KMS-11 (cell line): ENCODE results near the gene MAN2A1.

Experiments used
- H2AFZ ChIP-seq: fragments of 200-600 bp; sonication (generic); 2 replicates; pipeline ENCODE4 v1.6.1; 2016; ENCODE audit warnings: antibody characterized with exemption, mixed run types, low read depth
- H3K27ac ChIP-seq: fragments of 200-600 bp; sonication (generic); 2 replicates; pipeline ENCODE4 v1.6.1; 2016; ENCODE audit warnings: mild to moderate bottlenecking, mixed run types
- H3K27me3 ChIP-seq: fragments of 200-600 bp; sonication (generic); 2 replicates; pipeline ENCODE4 v1.6.1; 2017; ENCODE audit warnings: mild to moderate bottlenecking, low read depth, mixed run types, moderate library complexity; ENCODE audit not compliant: insufficient read depth
- H3K36me3 ChIP-seq: fragments of 200-600 bp; sonication (generic); 2 replicates; pipeline ENCODE4 v1.6.1; 2017; ENCODE audit warnings: mild to moderate bottlenecking, mixed run types; ENCODE audit not compliant: insufficient read depth
- H3K4me1 ChIP-seq: fragments of 200-600 bp; sonication (generic); 2 replicates; pipeline ENCODE4 v1.6.1; 2016; ENCODE audit warnings: mild to moderate bottlenecking, low read depth, mixed run types; ENCODE audit not compliant: poor library complexity, severe bottlenecking
- H3K4me2 ChIP-seq: fragments of 200-600 bp; sonication (generic); 2 replicates; pipeline ENCODE4 v1.7.0; 2016; ENCODE audit warnings: mild to moderate bottlenecking, mixed run types
- H3K4me3 ChIP-seq: fragments of 200-600 bp; sonication (generic); IDR thresholded peaks from 2 replicates; pipeline ENCODE4 v1.6.1; 2017; ENCODE audit warnings: low read depth, low read length, mixed read lengths; ENCODE audit not compliant: insufficient read depth
- H3K79me2 ChIP-seq: fragments of 200-600 bp; sonication (generic); 2 replicates; pipeline ENCODE4 v1.6.1; 2016; ENCODE audit warnings: low read depth, mixed run types; ENCODE audit not compliant: insufficient read depth
- H3K9ac ChIP-seq: fragments of 200-600 bp; sonication (generic); 2 replicates; pipeline ENCODE4 v1.6.1; 2016; ENCODE audit warnings: mild to moderate bottlenecking, mixed run types
- H4K20me1 ChIP-seq: fragments of 200-600 bp; sonication (generic); 2 replicates; pipeline ENCODE4 v1.6.1; 2016; ENCODE audit warnings: mild to moderate bottlenecking, mixed run types; ENCODE audit not compliant: insufficient read depth
- TF ChIP-seq, protein P1 (sequence below): fragments of 200-600 bp; sonication (generic); conservative IDR thresholded peaks from 2 replicates; pipeline ENCODE4 v1.6.1; 2017; ENCODE audit warnings: low read depth, mild to moderate bottlenecking, antibody characterized with exemption, low read length, moderate library complexity, mixed read lengths

MAN2A1 gene

DNA sequence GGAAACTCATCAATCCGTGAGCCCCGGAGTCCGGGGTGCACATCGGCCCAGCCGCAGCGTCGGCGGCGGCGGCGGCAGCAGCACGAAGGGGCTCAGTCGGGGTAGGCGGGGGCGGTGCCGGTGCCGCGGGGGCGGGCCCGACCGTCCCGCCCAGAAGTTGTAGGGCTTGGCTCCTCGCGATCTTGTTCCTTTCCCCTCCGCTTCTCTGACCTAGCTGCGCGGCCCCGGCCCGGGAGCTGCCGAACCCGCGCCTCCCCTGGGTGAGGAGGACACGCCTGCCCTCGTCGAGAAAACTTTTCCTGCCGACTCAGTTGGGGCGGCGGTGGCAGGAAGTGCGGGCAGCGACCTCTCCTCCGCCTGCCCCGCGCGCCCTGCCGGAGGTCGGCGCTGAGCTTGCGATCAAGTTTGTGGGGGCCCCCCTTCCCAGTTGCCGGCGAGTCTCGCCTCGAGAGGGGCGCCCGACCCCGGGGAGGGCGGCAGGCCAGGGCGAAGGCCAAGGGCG lies at the start of gene MAN2A1:
MAN2A1 (plus strand) TSS at position 188 of the 502 bp plus-strand sequence. CDS start 491 bp downstream, outside the sequence.
- TF ChIP-seq, protein P1, sequence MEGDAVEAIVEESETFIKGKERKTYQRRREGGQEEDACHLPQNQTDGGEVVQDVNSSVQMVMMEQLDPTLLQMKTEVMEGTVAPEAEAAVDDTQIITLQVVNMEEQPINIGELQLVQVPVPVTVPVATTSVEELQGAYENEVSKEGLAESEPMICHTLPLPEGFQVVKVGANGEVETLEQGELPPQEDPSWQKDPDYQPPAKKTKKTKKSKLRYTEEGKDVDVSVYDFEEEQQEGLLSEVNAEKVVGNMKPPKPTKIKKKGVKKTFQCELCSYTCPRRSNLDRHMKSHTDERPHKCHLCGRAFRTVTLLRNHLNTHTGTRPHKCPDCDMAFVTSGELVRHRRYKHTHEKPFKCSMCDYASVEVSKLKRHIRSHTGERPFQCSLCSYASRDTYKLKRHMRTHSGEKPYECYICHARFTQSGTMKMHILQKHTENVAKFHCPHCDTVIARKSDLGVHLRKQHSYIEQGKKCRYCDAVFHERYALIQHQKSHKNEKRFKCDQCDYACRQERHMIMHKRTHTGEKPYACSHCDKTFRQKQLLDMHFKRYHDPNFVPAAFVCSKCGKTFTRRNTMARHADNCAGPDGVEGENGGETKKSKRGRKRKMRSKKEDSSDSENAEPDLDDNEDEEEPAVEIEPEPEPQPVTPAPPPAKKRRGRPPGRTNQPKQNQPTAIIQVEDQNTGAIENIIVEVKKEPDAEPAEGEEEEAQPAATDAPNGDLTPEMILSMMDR, result no peak
- H3K36me3 ChIP-seq, result no peaks in the 10 kb centered on the region
- H2AFZ ChIP-seq, result peak within 1 kb of the TSS; percentile 73
- peaks cover 28% of the 10 kb centered on the region for H3K4me1 ChIP-seq
- H3K27ac ChIP-seq, result peak within 1 kb of the TSS; percentile 74
- peaks cover 50% of the 10 kb centered on the region for H3K79me2 ChIP-seq
- H3K4me2 ChIP-seq, result peak within 1 kb of the TSS; percentile 69
- no peaks in the 10 kb centered on the region for H3K27me3 ChIP-seq
- H3K9ac ChIP-seq, result peak within 1 kb of the TSS; percentile 90
- H3K4me3 ChIP-seq, result no peak within 1 kb of the TSS
- peaks cover 3% of the 10 kb centered on the region; the same call in 1 of the 2 replicates for H4K20me1 ChIP-seq

- Histone ChIP-seq H3K4me3 (no peak overlapping the region), H3K27ac (no peak overlapping the region), H2AFZ (no peak overlapping the region), H3K4me2 (no peak overlapping the region), H3K79me2 (no peaks in the 10 kb centered on the region), H3K9ac (no peak overlapping the region), H3K36me3 (no peaks in the 10 kb centered on the region), H3K27me3 (no peaks in the 10 kb centered on the region), H4K20me1 (no peaks in the 10 kb centered on the region), H3K4me1 (no peaks in the 10 kb centered on the region)
- TF ChIP-seq, protein P1, result no peak
Observed at GRCh38 chr5:109640976-109641375, 48.8 kb upstream of the MAN2A1 start.

- H3K4me3 ChIP-seq, result no peak overlapping the region
- TF ChIP-seq, protein P1, result no peak
Observed at GRCh38 chr5:109643791-109644350, 45.9 kb upstream of the MAN2A1 start.

GRCh38 chr5:109644829-109645228 lies 44.9 kb upstream of the MAN2A1 start:
- Histone ChIP-seq H3K27ac (no peak overlapping the region), H4K20me1 (no peaks in the 10 kb centered on the region), H3K9ac (no peak overlapping the region), H3K27me3 (no peaks in the 10 kb centered on the region), H3K4me3 (no peak overlapping the region), H3K4me2 (no peak overlapping the region), H2AFZ (no peak overlapping the region), H3K36me3 (no peaks in the 10 kb centered on the region), H3K4me1 (no peaks in the 10 kb centered on the region), H3K79me2 (no peaks in the 10 kb centered on the region)
- TF ChIP-seq, protein P1, result no peak

More at GRCh38 chr5:109643791-109644350, 45.9 kb upstream of the MAN2A1 start:
- H3K27ac ChIP-seq, result no peak overlapping the region
- H3K4me2 ChIP-seq, result no peak overlapping the region
- H3K27me3 ChIP-seq, result no peaks in the 10 kb centered on the region
- H3K9ac ChIP-seq, result no peak overlapping the region
- no peaks in the 10 kb centered on the region for H3K36me3 ChIP-seq
- no peaks in the 10 kb centered on the region for H3K79me2 ChIP-seq
- H4K20me1 ChIP-seq, result no peaks in the 10 kb centered on the region
- no peak overlapping the region for H2AFZ ChIP-seq
- H3K4me1 ChIP-seq, result no peaks in the 10 kb centered on the region
